ENCODE results near the gene AXIN2.

Gene AXIN2

GRCh38 chr17:65538675-65539529 is 22.5 kb downstream of the AXIN2 start:
- no peak overlapping the region for H3K4me3 ChIP-seq (ENCODE audit: low read depth, low read length)
- no peaks in the 10 kb centered on the region for H3K4me1 ChIP-seq (ENCODE audit: control insufficient read depth, insufficient read depth, low read length)
- no peaks in the 10 kb centered on the region for H3K9me3 ChIP-seq (ENCODE audit: control insufficient read depth, insufficient read depth, low read depth, low read length)
- CTCF ChIA-PET = interaction anchor here (0.6 to 1.2 kb wide), 3 partner anchors 20 to 625 kb away, joined by 3 to 4 read pairs (median 4); no protein-coding TSS in a partner anchor
- H3K36me3 ChIP-seq (ENCODE audit: control insufficient read depth in 2 of 2, insufficient read depth in 1 of 2, low read length in 2 of 2) = peaks cover 21 to 89% of the 10 kb centered on the region in 2 experiments
- no peak overlapping the region for H3K27ac ChIP-seq (ENCODE audit: extremely low read depth, low read depth, low read length)
- TF ChIP-seq ZNF843 (tag by site-specific recombination; IDR thresholded peaks at IDR 0.05) (no peak), ZNF362 (tag by site-specific recombination; IDR thresholded peaks at IDR 0.05) (peak; percentile 71; the same call in 1 of the 2 replicates), ZNF585B (tag by site-specific recombination; IDR thresholded peaks at IDR 0.05) (no peak), ZNF558 (tag by site-specific recombination; IDR thresholded peaks at IDR 0.05) (no peak), ZNF76 (tag by site-specific recombination; IDR thresholded peaks at IDR 0.05; ENCODE audit: borderline replicate concordance, low read depth) (no peak), ZBTB48 (tag by site-specific recombination; IDR thresholded peaks at IDR 0.05) (no peak), ZNF37A (tag by site-specific recombination; IDR thresholded peaks at IDR 0.05) (no peak)
- POLR2A ChIA-PET = interaction anchor here (0.6 to 0.8 kb wide), 2 partner anchors 9 to 36 kb away, joined by 3 read pairs; no protein-coding TSS in a partner anchor

GRCh38 chr17:65537845-65538674 is 23.4 kb downstream of the AXIN2 start:
- no peaks in the 10 kb centered on the region for H3K4me1 ChIP-seq (ENCODE audit: control insufficient read depth, insufficient read depth, low read length)
- no peak overlapping the region for H3K27ac ChIP-seq (ENCODE audit: extremely low read depth, low read depth, low read length)
- TF ChIP-seq ZNF580 (tag by site-specific recombination; IDR thresholded peaks at IDR 0.05) (no peak), ZNF274 (IDR thresholded peaks at IDR 0.05; ENCODE audit: low read length) (no peak), ZNF274 (tag by site-specific recombination; IDR thresholded peaks at IDR 0.05; ENCODE audit: borderline replicate concordance) (no peak), MZF1 (tag by site-specific recombination; IDR thresholded peaks at IDR 0.05; ENCODE audit: borderline replicate concordance) (no peak), ZFHX2 (tag by site-specific recombination; conservative IDR thresholded peaks at IDR 0.05) (peak; percentile 99), ZNF311 (tag by site-specific recombination; IDR thresholded peaks at IDR 0.05; ENCODE audit: borderline replicate concordance) (no peak), KLF9 (tag by site-specific recombination; IDR thresholded peaks at IDR 0.05; ENCODE audit: low read depth) (0 out of 2 replicates have a peak, but pooled peaks have one; percentile 42), EGR2 (tag by site-specific recombination; IDR thresholded peaks at IDR 0.05; ENCODE audit: low read depth) (peak; percentile 96), ZSCAN4 (tag by site-specific recombination; IDR thresholded peaks at IDR 0.05) (no peak), ZNF626 (tag by site-specific recombination; IDR thresholded peaks at IDR 0.05) (no peak), ZBTB48 (tag by site-specific recombination; IDR thresholded peaks at IDR 0.05) (no peak)
- no peaks in the 10 kb centered on the region for H3K9me3 ChIP-seq (ENCODE audit: control insufficient read depth, insufficient read depth, low read depth, low read length)
- CTCF ChIA-PET = interaction anchor here (0.6 to 1.2 kb wide), 2 partner anchors 244 to 626 kb away, joined by 4 read pairs; no protein-coding TSS in a partner anchor
- peaks cover 21 to 90% of the 10 kb centered on the region in 2 experiments for H3K36me3 ChIP-seq (ENCODE audit: control insufficient read depth in 2 of 2, insufficient read depth in 1 of 2, low read length in 2 of 2)
- POLR2A ChIA-PET = no interaction called here
- no peak overlapping the region for H3K4me3 ChIP-seq (ENCODE audit: low read depth, low read length)
